K562 (cell line): ENCODE measurements around the gene MLLT11. TPM values are rescaled to one million over a fixed set of nuclear protein-coding genes. Genes with fewer than 3 reads are reported as not detected.

Experiments
- ATAC-seq: fragments of 200-7000 bp; cut with Tn5 transposase; 3 replicates; pipeline ENCODE4 v1.9.1; 2020; ENCODE audit warnings: moderate library complexity
- BruUV-seq: library from RNA; stranded (reverse); fragments of 400-500 nt; replicated peaks from 2 replicates; lab custom pipeline; 2021; lab: Mats Ljungman, UMichigan
- CTCF ChIA-PET: fragments of 300-600 bp; formaldehyde crosslinking; extraction: SDS; loops from one replicate; lab custom pipeline; 2021; ENCODE audit warnings: low intra/inter-chr PET ratio; lab: Yijun Ruan, JAX
- POLR2A ChIA-PET: fragments of 300-600, 350-650 bp; sonication (Branson Sonifier 250); formaldehyde crosslinking; extraction: SDS; loops from one replicate; lab custom pipeline; 2021; ENCODE audit warnings: antibody characterized with exemption, inconsistent platforms; lab: Yijun Ruan, JAX
- DNase-seq, 4 experiments: peaks; one replicate each; pipeline versions ENCODE4 v3.0.0 to v3.0.0-alpha.2; 2011 to 2018; ENCODE audit warnings: low spot score in 3 of 4, mixed read lengths in 3 of 4; ENCODE audit errors: extremely low read depth in 1 of 4
- FAIRE-seq: peaks from 2 replicates; lab custom pipeline; 2011; peaks lifted over from hg19 to GRCh38; lab: Jason Lieb, UNC
- H2AFZ ChIP-seq: 2 replicates; pipeline ENCODE4 v1.6.0; 2011; ENCODE audit warnings: low read depth, low read length, control low read depth, inconsistent platforms
- H3K27ac ChIP-seq: fragments of 200-600 bp; 3 replicates; pipeline ENCODE4 v1.8.0; 2011; ENCODE audit warnings: low read depth, mild to moderate bottlenecking, control low read depth, inconsistent platforms, low read length, moderate library complexity, mixed read lengths; ENCODE audit errors: extremely low read depth
- H3K27me3 ChIP-seq, 2 experiments: fragments of 300-600 bp in 1 of 2; 2 replicates in 1 of 2; 3 replicates in 1 of 2; pipeline versions ENCODE4 v1.6.0 to v1.8.0; 2011; ENCODE audit warnings: inconsistent platforms in 2 of 2, low read length in 2 of 2, mild to moderate bottlenecking in 1 of 2, mixed read lengths in 1 of 2, moderate library complexity in 1 of 2; ENCODE audit not compliant: control insufficient read depth in 2 of 2, insufficient read depth in 2 of 2
- H3K36me3 ChIP-seq: fragments of 300-600 bp; 3 replicates; pipeline ENCODE4 v1.8.0; 2011; ENCODE audit warnings: mild to moderate bottlenecking, low read length, inconsistent platforms; ENCODE audit not compliant: control insufficient read depth, insufficient read depth
- H3K4me1 ChIP-seq, 2 experiments: fragments of 200-600 bp in 1 of 2; replicated peaks in 1 of 2; 2 replicates in 1 of 2; 3 replicates in 1 of 2; pipeline versions ENCODE4 v1.5.1 to v1.8.0; 2011; ENCODE audit warnings: inconsistent platforms in 2 of 2, low read length in 2 of 2, mild to moderate bottlenecking in 1 of 2, mixed read lengths in 1 of 2, moderate library complexity in 1 of 2; ENCODE audit not compliant: control insufficient read depth in 2 of 2, insufficient read depth in 2 of 2
- H3K4me2 ChIP-seq: 2 replicates; pipeline ENCODE4 v1.6.1; 2011; ENCODE audit warnings: low read length, control low read depth, inconsistent platforms, mixed read lengths; ENCODE audit not compliant: insufficient read depth
- H3K4me3 ChIP-seq: fragments of 200-600 bp; sonication (generic), shearing (Covaris generic); 2 replicates; pipeline ENCODE4 v1.5.1; 2016; ENCODE audit warnings: control low read depth, inconsistent platforms
- H3K79me2 ChIP-seq: fragments of 200-600 bp; 3 replicates; pipeline ENCODE4 v1.8.0; 2011; ENCODE audit warnings: low read length, inconsistent platforms; ENCODE audit not compliant: control insufficient read depth, insufficient read depth
- H3K9ac ChIP-seq, 2 experiments: 2 replicates each; pipeline versions ENCODE4 v1.6.0 to v1.6.1; 2011; ENCODE audit warnings: low read depth in 2 of 2, low read length in 2 of 2, control low read depth in 1 of 2, inconsistent platforms in 1 of 2, mild to moderate bottlenecking in 1 of 2, mixed read lengths in 1 of 2; ENCODE audit not compliant: insufficient read depth in 1 of 2
- H3K9me1 ChIP-seq: one replicate; pipeline ENCODE4 v1.6.0; 2011; ENCODE audit warnings: inconsistent platforms, mild to moderate bottlenecking, low read length, moderate library complexity; ENCODE audit not compliant: control insufficient read depth, insufficient read depth
- H3K9me3 ChIP-seq: replicated peaks from 2 replicates; pipeline ENCODE4 v1.5.1; 2011; ENCODE audit warnings: low read depth, low read length, inconsistent platforms; ENCODE audit not compliant: control insufficient read depth, insufficient read depth
- H4K20me1 ChIP-seq: replicated peaks from 2 replicates; pipeline ENCODE4 v1.6.1; 2011; ENCODE audit warnings: low read length, inconsistent platforms, mixed read lengths; ENCODE audit not compliant: control insufficient read depth, insufficient read depth
- BCOR ChIP-seq: fragments of 450-650 bp; IDR thresholded peaks from 2 replicates; pipeline ENCODE4 v1.6.1; 2016
- CTCF ChIP-seq, 3 experiments: IDR thresholded peaks in 2 of 3; conservative IDR thresholded peaks in 1 of 3; 2 replicates each; pipeline ENCODE4 v1.5.1; 2011 to 2012; ENCODE audit warnings: low read length in 3 of 3, mild to moderate bottlenecking in 3 of 3, control low read depth in 2 of 3, improper control_type of control experiment in 1 of 3, inconsistent platforms in 1 of 3, low read depth in 1 of 3, mixed read lengths in 1 of 3, moderate library complexity in 1 of 3; ENCODE audit not compliant: insufficient read depth in 2 of 3
- KLF13 ChIP-seq: fragments of 450-650 bp; IDR thresholded peaks from 2 replicates; pipeline ENCODE4 v1.6.1; 2016; ENCODE audit warnings: missing genetic modification characterization, low read depth, mild to moderate bottlenecking, missing compliant biosample characterization, moderate library complexity, borderline replicate concordance
- MEF2A ChIP-seq: IDR thresholded peaks from 2 replicates; pipeline ENCODE4 v1.6.1; 2011; ENCODE audit warnings: low read depth, mild to moderate bottlenecking, low read length, moderate library complexity; ENCODE audit not compliant: control insufficient read depth
- PTTG1 ChIP-seq: fragments of 450-650 bp; IDR thresholded peaks from 2 replicates; pipeline ENCODE4 v1.6.1; 2016; ENCODE audit warnings: low read depth, mild to moderate bottlenecking, missing genetic modification characterization, missing compliant biosample characterization
- RBM39 ChIP-seq: fragments of 200-400 bp; formaldehyde crosslinking; optimal IDR thresholded peaks from 2 replicates; pipeline ENCODE3; 2018; ENCODE audit warnings: low read depth, low read length
- SLC30A9 ChIP-seq: fragments of 250-450 bp; sonication (Bioruptor Pico); IDR thresholded peaks from 2 replicates; pipeline ENCODE4 v1.8.0; 2022; ENCODE audit warnings: mild to moderate bottlenecking, moderate library complexity
- SP1 ChIP-seq: sonication (generic); formaldehyde crosslinking; IDR thresholded peaks from 2 replicates; pipeline ENCODE4 v1.8.1; 2022; ENCODE audit warnings: mild to moderate bottlenecking, missing genetic modification reagents
- ZFP91 ChIP-seq: sonication (generic); formaldehyde crosslinking; IDR thresholded peaks from 2 replicates; pipeline ENCODE4 v1.8.0; 2022; ENCODE audit warnings: mild to moderate bottlenecking, missing genetic modification reagents
- ZNF551 ChIP-seq: fragments of 250-450 bp; sonication (Bioruptor Pico); IDR thresholded peaks from 2 replicates; pipeline ENCODE4 v1.5.0; 2021; ENCODE audit warnings: mild to moderate bottlenecking, moderate library complexity
- whole genome bisulfite sequencing: fragments of 100-300 bp; shearing (Covaris generic); methylation state at CpG from one replicate; pipeline ENCODE4 v1.1.6; 2016; ENCODE audit warnings: low coverage, mixed read lengths; ENCODE audit not compliant: insufficient coverage; ENCODE audit errors: missing lambda C conversion rate; 5-methylcytosine and 5-hydroxymethylcytosine counted together
- in situ Hi-C: fragments of 300-500 bp; cut with MboI; formaldehyde crosslinking; loops from 4 replicates; pipeline ENCODE4 v1.15.0; 2018; ENCODE audit warnings: inconsistent platforms, mixed read lengths
- intact Hi-C: fragments of 100-400 bp; cut with micrococcal nuclease; formaldehyde crosslinking; loops from 2 replicates; pipeline ENCODE4 v1.14.2; 2022
- polyA plus RNA-seq, 8 experiments: library from polyadenylated mRNA; depleted of rRNA in 4 of 8; stranded (reverse) in 5 of 8; unstranded in 3 of 8; fragments of >200 nt; fragmentation: Nextera tagmentation in 2 of 8; fragmentation: Illumina TruSeq in 1 of 8; extraction: Ambion mirVana in 2 of 8; extraction: Trizol in 1 of 8; gene quantifications; 2 replicates each; pipeline versions ENCODE4 v1.2.1 to v1.2.3, GENCODE V29; 2011 to 2014; ENCODE audit warnings: inconsistent platforms in 1 of 8, missing spikeins in 1 of 8
- total RNA-seq, 7 experiments: library from RNA; depleted of rRNA in 6 of 7; stranded (reverse); fragments of >200 nt in 6 of 7; fragmentation: Illumina TruSeq in 2 of 7; extraction: Trizol in 2 of 7; gene quantifications; 2 replicates each; pipeline versions ENCODE4 v1.2.1 to v1.2.3, GENCODE V29; 2011 to 2021; ENCODE audit warnings: low replicate concordance in 1 of 7
- TF ChIP-seq, protein P1 (sequence below), 2 experiments: IDR thresholded peaks in 1 of 2; conservative IDR thresholded peaks in 1 of 2; 2 replicates each; pipeline ENCODE4 v1.6.1; 2016; ENCODE audit warnings: low read depth in 2 of 2, mild to moderate bottlenecking in 1 of 2, missing compliant biosample characterization in 1 of 2, missing genetic modification characterization in 1 of 2, moderate library complexity in 1 of 2

Gene MLLT11
- total and polyA plus RNA-seq, 9 of the 15 experiments (the other 6 are each of a cell fraction or from before 2014, with no cell fraction given): 12.1 to 91.0 (median 22.0) TPM

DNA sequence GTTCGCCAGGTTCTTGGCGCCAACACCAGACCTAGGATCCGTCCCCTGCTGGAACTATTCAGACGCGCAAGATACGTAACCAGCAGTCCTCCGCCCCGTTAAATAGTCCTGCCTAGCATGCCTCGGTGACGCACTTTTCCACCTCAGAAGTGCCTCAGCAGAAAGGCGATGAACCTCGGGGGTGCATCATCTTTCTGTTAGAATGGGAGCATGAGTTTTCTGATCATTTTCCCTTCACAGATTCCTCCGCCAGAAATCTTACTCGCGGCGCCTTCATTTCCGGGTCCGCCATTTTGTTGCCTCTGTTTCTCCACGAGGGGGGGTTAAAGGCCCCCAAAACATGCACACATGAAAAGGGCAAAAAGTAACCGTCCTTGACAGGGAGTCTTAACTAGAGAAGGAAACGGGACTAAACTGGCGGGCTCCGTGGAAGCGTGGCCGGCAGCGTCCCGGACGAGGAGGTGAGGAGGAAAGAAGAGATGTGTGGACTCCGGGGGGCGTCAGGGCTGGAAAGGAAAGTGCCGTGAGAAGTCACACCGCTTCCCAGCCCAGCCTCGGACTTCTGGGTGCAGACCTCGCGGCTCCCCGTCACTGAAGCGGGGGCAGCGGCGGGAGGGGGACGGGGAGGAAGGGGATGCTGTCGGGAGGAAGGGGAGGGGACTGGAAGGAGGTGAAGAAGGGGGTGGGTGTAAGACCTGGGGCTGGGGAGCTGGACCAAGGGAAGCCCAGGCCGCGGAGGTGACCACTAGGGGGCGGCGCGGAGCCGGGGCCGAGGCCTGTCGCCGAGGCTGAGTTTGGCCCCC is 10.5 kb downstream of the MLLT11 start, which contains the start of gene GABPB2 (continued):
- TF ChIP-seq, protein P1, sequence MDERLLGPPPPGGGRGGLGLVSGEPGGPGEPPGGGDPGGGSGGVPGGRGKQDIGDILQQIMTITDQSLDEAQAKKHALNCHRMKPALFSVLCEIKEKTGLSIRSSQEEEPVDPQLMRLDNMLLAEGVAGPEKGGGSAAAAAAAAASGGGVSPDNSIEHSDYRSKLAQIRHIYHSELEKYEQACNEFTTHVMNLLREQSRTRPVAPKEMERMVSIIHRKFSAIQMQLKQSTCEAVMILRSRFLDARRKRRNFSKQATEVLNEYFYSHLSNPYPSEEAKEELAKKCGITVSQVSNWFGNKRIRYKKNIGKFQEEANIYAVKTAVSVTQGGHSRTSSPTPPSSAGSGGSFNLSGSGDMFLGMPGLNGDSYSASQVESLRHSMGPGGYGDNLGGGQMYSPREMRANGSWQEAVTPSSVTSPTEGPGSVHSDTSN (CRISPR knock-in tag; IDR thresholded peaks at IDR 0.05; ENCODE audit: low read depth): no peak
- TF ChIP-seq, protein P1 (tag; conservative IDR thresholded peaks at IDR 0.05; ENCODE audit: low read depth): no peak

DNA sequence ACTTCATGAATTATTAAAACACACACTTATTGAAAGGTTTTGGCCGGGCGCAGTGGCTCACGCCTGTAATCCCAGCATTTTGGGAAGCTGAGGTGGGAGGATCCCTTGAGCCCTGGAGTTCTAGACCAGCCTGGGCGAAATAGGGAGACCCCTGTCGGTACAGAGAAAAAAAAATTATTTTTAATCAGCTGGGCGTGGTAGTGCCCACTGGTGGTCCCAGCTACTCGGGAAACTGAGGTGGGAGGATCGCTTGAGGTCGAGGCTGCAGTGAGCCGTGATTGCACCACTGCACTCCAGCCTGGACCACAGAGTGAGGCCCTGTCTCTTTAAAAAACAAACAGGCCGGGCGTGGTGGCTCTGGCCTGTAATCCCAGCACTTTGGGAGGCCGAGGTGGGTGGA is 12.0 kb downstream of the MLLT11 start:
- POLR2A ChIA-PET: interaction anchor here (0.6 to 1.5 kb wide), 5 partner anchors 9 to 668 kb away, joined by 3 to 6 read pairs (median 3); no protein-coding TSS in a partner anchor
- Histone ChIP-seq H3K4me2 (no peak overlapping the region), H3K4me1 (peaks cover 20 to 29% of the 10 kb centered on the region in 2 experiments), H3K36me3 (peaks cover 15% of the 10 kb centered on the region; the same call in 1 of the 3 replicates), H3K27me3 (no peaks in the 10 kb centered on the region), H3K9me3 (no peaks in the 10 kb centered on the region), H3K9me1 (no peaks in the 10 kb centered on the region), H3K27ac (no peak overlapping the region; the same call in 2 of the 3 replicates), H3K4me3 (no peak overlapping the region), H3K79me2 (peaks cover 20% of the 10 kb centered on the region), H4K20me1 (no peaks in the 10 kb centered on the region), H2AFZ (no peak overlapping the region), H3K9ac (no peak overlapping the region)
- ATAC-seq: no peak
- intact Hi-C loops: loop anchor here (5.0 kb wide), 1 partner anchor 65 kb away; the partner anchor contains the start of genes MINDY1 and PRUNE1
- 31% methylated on average over 13 of the region's 13 CpGs for whole genome bisulfite sequencing
- no peak for FAIRE-seq
- no peak for DNase-seq
- in situ Hi-C loops: no loop called here
- BruUV-seq: no TSS peak
- CTCF ChIA-PET: interaction anchor here (0.6 kb wide), 1 partner anchor 37 kb away, joined by 6 read pairs; no protein-coding TSS in a partner anchor
- no peak for TF ChIP-seq PTTG1
- no peak for TF ChIP-seq MEF2A
- peak; percentile 27; the same call in 1 of the 2 replicates for TF ChIP-seq KLF13
- peak; percentile 34 to 66 (median 52); a peak in 5 of 6 replicates for TF ChIP-seq CTCF (IDR thresholded peaks at IDR 0.05 in 2 of 3, conservative IDR thresholded peaks at IDR 0.05 in 1 of 3; ENCODE audit: insufficient read depth in 2 of 3, low read depth in 1 of 3, low read length in 3 of 3)
- 0 out of 2 replicates have a peak, but pooled peaks have one; percentile 11 for TF ChIP-seq BCOR
- TF ChIP-seq ZFP91 (CRISPR knock-in tag): peak; percentile 70
- no peak for TF ChIP-seq RBM39
- TF ChIP-seq ZNF551 (CRISPR knock-in tag): no peak
- TF ChIP-seq SP1: peak; percentile 26; the same call in 1 of the 2 replicates
- TF ChIP-seq SLC30A9 (CRISPR knock-in tag): no peak
